ENCODE data around the gene SEC14L3.

DNA sequence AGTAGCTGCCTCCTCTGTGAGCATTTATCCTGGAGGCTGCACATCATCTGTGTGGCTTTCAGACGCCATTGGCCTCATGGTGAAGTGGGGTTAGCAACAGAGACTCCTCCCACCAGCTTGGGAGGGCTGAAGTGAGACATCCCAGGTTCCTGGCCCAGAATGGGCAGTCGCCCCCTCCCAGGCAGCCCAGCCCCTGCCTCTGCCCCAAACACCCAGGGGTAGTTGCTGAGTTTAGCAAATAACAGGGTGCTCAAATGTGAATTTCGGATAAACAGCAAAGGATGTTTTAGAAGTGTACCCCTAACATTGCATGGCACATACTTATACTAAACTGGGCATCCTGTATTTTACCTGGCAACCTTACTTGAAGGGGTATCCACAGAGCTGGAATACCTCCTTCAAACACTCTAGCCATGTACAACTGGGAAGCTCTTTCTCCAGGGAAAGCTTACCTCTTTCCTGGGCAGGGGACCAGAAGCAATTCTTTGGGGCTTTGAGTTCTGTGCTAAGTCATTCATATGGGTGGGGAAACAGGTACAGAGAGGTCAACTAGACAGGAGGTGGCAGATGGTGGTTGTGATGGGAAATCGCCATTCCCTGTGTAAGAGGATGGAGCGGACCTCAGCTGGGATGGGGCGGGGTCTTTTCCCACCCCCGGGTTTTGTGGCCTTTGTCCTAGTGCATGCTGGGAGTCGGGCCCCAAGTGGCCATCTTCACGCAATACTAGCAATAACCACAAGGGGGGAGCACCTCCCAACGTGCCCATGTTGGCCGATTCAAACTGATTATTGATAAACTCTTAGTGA, 27.0 kb downstream of the SEC14L3 start:
- TF ChIP-seq, protein P1, sequence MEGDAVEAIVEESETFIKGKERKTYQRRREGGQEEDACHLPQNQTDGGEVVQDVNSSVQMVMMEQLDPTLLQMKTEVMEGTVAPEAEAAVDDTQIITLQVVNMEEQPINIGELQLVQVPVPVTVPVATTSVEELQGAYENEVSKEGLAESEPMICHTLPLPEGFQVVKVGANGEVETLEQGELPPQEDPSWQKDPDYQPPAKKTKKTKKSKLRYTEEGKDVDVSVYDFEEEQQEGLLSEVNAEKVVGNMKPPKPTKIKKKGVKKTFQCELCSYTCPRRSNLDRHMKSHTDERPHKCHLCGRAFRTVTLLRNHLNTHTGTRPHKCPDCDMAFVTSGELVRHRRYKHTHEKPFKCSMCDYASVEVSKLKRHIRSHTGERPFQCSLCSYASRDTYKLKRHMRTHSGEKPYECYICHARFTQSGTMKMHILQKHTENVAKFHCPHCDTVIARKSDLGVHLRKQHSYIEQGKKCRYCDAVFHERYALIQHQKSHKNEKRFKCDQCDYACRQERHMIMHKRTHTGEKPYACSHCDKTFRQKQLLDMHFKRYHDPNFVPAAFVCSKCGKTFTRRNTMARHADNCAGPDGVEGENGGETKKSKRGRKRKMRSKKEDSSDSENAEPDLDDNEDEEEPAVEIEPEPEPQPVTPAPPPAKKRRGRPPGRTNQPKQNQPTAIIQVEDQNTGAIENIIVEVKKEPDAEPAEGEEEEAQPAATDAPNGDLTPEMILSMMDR (IDR thresholded peaks at IDR 0.05), result peak; percentile 48 to 69 (median 55)
- TF ChIP-seq POLR2A (IDR thresholded peaks at IDR 0.05; ENCODE audit: low read depth) (no peak), POLR2AphosphoS5 (IDR thresholded peaks at IDR 0.05) (no peak), EP300 (IDR thresholded peaks at IDR 0.05) (no peak)
